Neural cell (in vitro differentiated cells): Measurements from ENCODE around the gene ADAMTS6.

ENCODE experiments used
- POLR2AphosphoS5 ChIP-seq: IDR thresholded peaks from 2 replicates; pipeline ENCODE4 v1.6.1; 2012
- RAD21 ChIP-seq: fragments of 450-650 bp; conservative IDR thresholded peaks from 2 replicates; pipeline ENCODE4 v1.6.1; 2014; ENCODE audit warnings: antibody characterized with exemption, mild to moderate bottlenecking, moderate library complexity
- TAF1 ChIP-seq: IDR thresholded peaks from 2 replicates; pipeline ENCODE4 v1.6.1; 2012; ENCODE audit warnings: low read depth
- TF ChIP-seq, protein P1 (sequence below): fragments of 450-650 bp; IDR thresholded peaks from 2 replicates; pipeline ENCODE4 v1.5.1; 2014; ENCODE audit warnings: antibody characterized with exemption, mild to moderate bottlenecking, moderate library complexity; ENCODE audit not compliant: poor library complexity, severe bottlenecking

GRCh38 chr5:65152131-65152530, 329.6 kb downstream of the ADAMTS6 start:
- TF ChIP-seq RAD21 (no peak), POLR2AphosphoS5 (no peak), TAF1 (no peak)
- TF ChIP-seq, protein P1, sequence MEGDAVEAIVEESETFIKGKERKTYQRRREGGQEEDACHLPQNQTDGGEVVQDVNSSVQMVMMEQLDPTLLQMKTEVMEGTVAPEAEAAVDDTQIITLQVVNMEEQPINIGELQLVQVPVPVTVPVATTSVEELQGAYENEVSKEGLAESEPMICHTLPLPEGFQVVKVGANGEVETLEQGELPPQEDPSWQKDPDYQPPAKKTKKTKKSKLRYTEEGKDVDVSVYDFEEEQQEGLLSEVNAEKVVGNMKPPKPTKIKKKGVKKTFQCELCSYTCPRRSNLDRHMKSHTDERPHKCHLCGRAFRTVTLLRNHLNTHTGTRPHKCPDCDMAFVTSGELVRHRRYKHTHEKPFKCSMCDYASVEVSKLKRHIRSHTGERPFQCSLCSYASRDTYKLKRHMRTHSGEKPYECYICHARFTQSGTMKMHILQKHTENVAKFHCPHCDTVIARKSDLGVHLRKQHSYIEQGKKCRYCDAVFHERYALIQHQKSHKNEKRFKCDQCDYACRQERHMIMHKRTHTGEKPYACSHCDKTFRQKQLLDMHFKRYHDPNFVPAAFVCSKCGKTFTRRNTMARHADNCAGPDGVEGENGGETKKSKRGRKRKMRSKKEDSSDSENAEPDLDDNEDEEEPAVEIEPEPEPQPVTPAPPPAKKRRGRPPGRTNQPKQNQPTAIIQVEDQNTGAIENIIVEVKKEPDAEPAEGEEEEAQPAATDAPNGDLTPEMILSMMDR: no peak
